ENCODE data around the gene NUP50.
A peak's percentile ranks its signal among the peaks of the same experiment; 100 is the strongest.

The NUP50 gene

DNA sequence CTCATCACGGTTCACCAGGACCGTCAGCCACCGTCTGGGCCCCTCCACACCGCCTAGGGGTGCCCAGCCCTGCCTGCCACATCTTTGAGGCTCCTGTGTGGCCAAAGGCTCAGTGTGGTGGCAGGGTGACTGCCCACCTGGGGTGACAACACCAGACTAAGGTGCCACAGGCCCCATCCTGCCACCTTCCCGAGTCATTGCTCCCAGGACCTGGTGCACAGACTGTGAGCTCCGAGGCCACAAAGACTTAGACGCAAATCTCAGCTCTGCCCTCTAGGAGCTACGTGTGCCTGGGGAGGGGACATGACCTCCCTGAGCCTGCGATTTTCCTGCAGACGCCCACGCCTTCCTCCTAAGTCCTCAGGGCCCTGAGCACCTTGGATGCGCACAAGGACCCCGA, 40.5 kb downstream of the NUP50 start:
- H2BK12ac ChIP-seq (ENCODE audit: low read length) = no peak overlapping the region
- H3K4me3 ChIP-seq (ENCODE audit: low read length in 2 of 2) = no peak overlapping the region
- peak overlapping the region; percentile 17 for H3K18ac ChIP-seq (ENCODE audit: low read length)
- no peak overlapping the region for H2BK15ac ChIP-seq (ENCODE audit: low read length)
- no peak overlapping the region for H3K4me2 ChIP-seq (ENCODE audit: insufficient read depth, low read length, poor library complexity, severe bottlenecking)
- H3K27ac ChIP-seq (replicated peaks; ENCODE audit: low read length) = no peak overlapping the region
- H3K36me3 ChIP-seq (replicated peaks in 1 of 2; ENCODE audit: control insufficient read depth in 2 of 2, insufficient read depth in 2 of 2, low read length in 2 of 2) = peaks cover 12 to 19% of the 10 kb centered on the region in 2 donors
- no peak overlapping the region for H4K8ac ChIP-seq (ENCODE audit: low read depth, low read length)
- no peak overlapping the region for H2AFZ ChIP-seq (ENCODE audit: low read length)
- peaks cover 1% of the 10 kb centered on the region for H3K79me1 ChIP-seq (ENCODE audit: low read depth, low read length)
- H3K23ac ChIP-seq (ENCODE audit: low read depth, low read length, poor library complexity) = peak overlapping the region; percentile 65
- no peak for DNase-seq (ENCODE audit: low spot score)
- peak overlapping the region; percentile 77 for H3K9ac ChIP-seq (ENCODE audit: low read depth, low read length, poor library complexity)
- WGBS, 2 donors (ENCODE audit: extremely low coverage in 2 of 2, insufficient read length in 2 of 2, insufficient replicate concordance in 1 of 2) = no CpG with 5 or more reads among the region's 13 CpGs
- H3K4me1 ChIP-seq (ENCODE audit: control insufficient read depth in 2 of 2, insufficient read depth in 1 of 2, low read depth in 1 of 2, low read length in 2 of 2) = peaks cover under 1 to 14% of the 10 kb centered on the region in 2 donors
- no peak overlapping the region for H2AK5ac ChIP-seq (ENCODE audit: low read depth, low read length)
- no peak overlapping the region for H3K14ac ChIP-seq (ENCODE audit: low read length)
- no peaks in the 10 kb centered on the region for H3K9me3 ChIP-seq (replicated peaks in 1 of 2; ENCODE audit: control insufficient read depth in 2 of 2, insufficient read depth in 1 of 2, low read depth in 1 of 2, low read length in 2 of 2)
- H3K27me3 ChIP-seq (ENCODE audit: control insufficient read depth in 3 of 3, insufficient read depth in 3 of 3, low read depth in 1 of 3, low read length in 3 of 3) = no peaks in the 10 kb centered on the region
- H2BK120ac ChIP-seq (ENCODE audit: low read depth, low read length) = no peak overlapping the region
- no peak overlapping the region for H3K4ac ChIP-seq (ENCODE audit: low read length)
- H2BK5ac ChIP-seq (ENCODE audit: low read length) = no peak overlapping the region
- H4K91ac ChIP-seq (ENCODE audit: low read depth, low read length, poor library complexity) = no peak overlapping the region

- no peak overlapping the region for H4K8ac ChIP-seq (ENCODE audit: low read depth, low read length)
- DNase-seq (ENCODE audit: low spot score) = no peak
- no peaks in the 10 kb centered on the region for H3K9me3 ChIP-seq (replicated peaks in 1 of 2; ENCODE audit: control insufficient read depth in 2 of 2, insufficient read depth in 1 of 2, low read depth in 1 of 2, low read length in 2 of 2)
- peak overlapping the region; percentile 75 for H2BK5ac ChIP-seq (ENCODE audit: low read length)
- H4K91ac ChIP-seq (ENCODE audit: low read depth, low read length, poor library complexity) = no peak overlapping the region
- H3K36me3 ChIP-seq (replicated peaks in 1 of 2; ENCODE audit: control insufficient read depth in 2 of 2, insufficient read depth in 2 of 2, low read length in 2 of 2) = peaks cover 14% of the 10 kb centered on the region in 2 donors
- peaks cover 1% of the 10 kb centered on the region for H3K79me1 ChIP-seq (ENCODE audit: low read depth, low read length)
- no peak overlapping the region for H3K4me2 ChIP-seq (ENCODE audit: insufficient read depth, low read length, poor library complexity, severe bottlenecking)
- no peak overlapping the region for H2BK120ac ChIP-seq (ENCODE audit: low read depth, low read length)
- no peak overlapping the region for H3K9ac ChIP-seq (ENCODE audit: low read depth, low read length, poor library complexity)
- H2AFZ ChIP-seq (ENCODE audit: low read length) = no peak overlapping the region
- H3K27ac ChIP-seq (replicated peaks; ENCODE audit: low read length) = no peak overlapping the region
- no CpG with 5 or more reads among the region's 14 CpGs for WGBS, 2 donors (ENCODE audit: extremely low coverage in 2 of 2, insufficient read length in 2 of 2, insufficient replicate concordance in 1 of 2)
- no peaks in the 10 kb centered on the region for H3K27me3 ChIP-seq (ENCODE audit: control insufficient read depth in 3 of 3, insufficient read depth in 3 of 3, low read depth in 1 of 3, low read length in 3 of 3)
- H2BK15ac ChIP-seq (ENCODE audit: low read length) = no peak overlapping the region
- no peak overlapping the region for H3K14ac ChIP-seq (ENCODE audit: low read length)
- no peak overlapping the region for H3K4ac ChIP-seq (ENCODE audit: low read length)
- H2BK12ac ChIP-seq (ENCODE audit: low read length) = no peak overlapping the region
- H2AK5ac ChIP-seq (ENCODE audit: low read depth, low read length) = no peak overlapping the region
- no peak overlapping the region for H3K4me3 ChIP-seq (ENCODE audit: low read length in 2 of 2)
- H3K4me1 ChIP-seq (ENCODE audit: control insufficient read depth in 2 of 2, insufficient read depth in 1 of 2, low read depth in 1 of 2, low read length in 2 of 2) = peaks cover 6 to 19% of the 10 kb centered on the region in 2 donors
- peak overlapping the region; percentile 20 for H3K23ac ChIP-seq (ENCODE audit: low read depth, low read length, poor library complexity)
- no peak overlapping the region for H3K18ac ChIP-seq (ENCODE audit: low read length)
Measured at GRCh38 chr22:45204819-45205218, 41.1 kb downstream of the NUP50 start.

DNA sequence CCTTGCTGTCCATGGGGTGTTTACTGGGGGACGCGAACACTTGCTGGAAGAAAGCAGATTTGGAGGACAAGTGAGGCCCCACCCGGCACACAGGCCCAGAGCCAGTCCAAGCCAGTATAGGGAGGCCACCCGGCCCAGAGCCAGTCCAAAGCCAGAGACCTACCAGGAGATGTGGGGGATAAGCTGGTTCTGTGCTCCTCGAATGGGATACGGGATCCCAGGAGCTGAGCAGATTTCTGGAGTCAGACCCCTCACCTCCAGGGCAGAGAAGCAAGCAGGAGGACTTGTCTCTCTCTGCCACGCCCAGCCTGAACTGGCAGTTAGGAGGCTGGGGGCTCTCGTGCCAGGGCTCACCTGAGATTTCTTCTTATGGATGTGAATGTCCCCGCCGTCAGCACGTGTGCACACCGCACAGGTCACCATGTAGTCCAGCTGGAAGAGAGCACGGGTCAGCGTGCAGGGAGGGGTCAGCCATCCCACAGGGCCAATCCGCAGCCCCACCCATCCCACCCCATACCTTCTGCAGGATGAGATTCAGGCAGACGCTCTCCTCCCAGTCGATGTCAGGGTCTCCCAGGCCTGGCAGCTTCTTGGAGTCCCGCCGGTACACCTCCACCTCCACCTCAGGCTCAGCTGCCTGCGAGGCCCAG, 41.7 kb downstream of the NUP50 start:
- no peak overlapping the region for H2BK120ac ChIP-seq (ENCODE audit: low read depth, low read length)
- no peak overlapping the region for H4K91ac ChIP-seq (ENCODE audit: low read depth, low read length, poor library complexity)
- peak overlapping the region; percentile 75 for H2BK5ac ChIP-seq (ENCODE audit: low read length)
- peak overlapping the region; percentile 20 for H3K23ac ChIP-seq (ENCODE audit: low read depth, low read length, poor library complexity)
- H3K4ac ChIP-seq (ENCODE audit: low read length) = no peak overlapping the region
- no peak overlapping the region for H3K9ac ChIP-seq (ENCODE audit: low read depth, low read length, poor library complexity)
- no peak overlapping the region for H2BK15ac ChIP-seq (ENCODE audit: low read length)
- no peak overlapping the region for H3K18ac ChIP-seq (ENCODE audit: low read length)
- H2AK5ac ChIP-seq (ENCODE audit: low read depth, low read length) = no peak overlapping the region
- H2AFZ ChIP-seq (ENCODE audit: low read length) = no peak overlapping the region
- no peaks in the 10 kb centered on the region for H3K9me3 ChIP-seq (replicated peaks in 1 of 2; ENCODE audit: control insufficient read depth in 2 of 2, insufficient read depth in 1 of 2, low read depth in 1 of 2, low read length in 2 of 2)
- peaks cover 11 to 15% of the 10 kb centered on the region in 2 donors for H3K36me3 ChIP-seq (replicated peaks in 1 of 2; ENCODE audit: control insufficient read depth in 2 of 2, insufficient read depth in 2 of 2, low read length in 2 of 2)
- peaks cover 12 to 21% of the 10 kb centered on the region in 2 donors for H3K4me1 ChIP-seq (ENCODE audit: control insufficient read depth in 2 of 2, insufficient read depth in 1 of 2, low read depth in 1 of 2, low read length in 2 of 2)
- H3K4me2 ChIP-seq (ENCODE audit: insufficient read depth, low read length, poor library complexity, severe bottlenecking) = no peak overlapping the region
- no peaks in the 10 kb centered on the region for H3K27me3 ChIP-seq (ENCODE audit: control insufficient read depth in 3 of 3, insufficient read depth in 3 of 3, low read depth in 1 of 3, low read length in 3 of 3)
- H3K14ac ChIP-seq (ENCODE audit: low read length) = no peak overlapping the region
- no peak overlapping the region for H3K27ac ChIP-seq (replicated peaks; ENCODE audit: low read length)
- DNase-seq (ENCODE audit: low spot score) = no peak
- H3K4me3 ChIP-seq (ENCODE audit: low read length in 2 of 2) = no peak overlapping the region
- no peak overlapping the region for H2BK12ac ChIP-seq (ENCODE audit: low read length)
- no CpG with 5 or more reads among the region's 20 CpGs for WGBS, 2 donors (ENCODE audit: extremely low coverage in 2 of 2, insufficient read length in 2 of 2, insufficient replicate concordance in 1 of 2)
- peaks cover 1% of the 10 kb centered on the region for H3K79me1 ChIP-seq (ENCODE audit: low read depth, low read length)
- no peak overlapping the region for H4K8ac ChIP-seq (ENCODE audit: low read depth, low read length)

- peaks cover 1% of the 10 kb centered on the region for H3K79me1 ChIP-seq (ENCODE audit: low read depth, low read length)
- no peak overlapping the region for H2BK12ac ChIP-seq (ENCODE audit: low read length)
- H3K4me1 ChIP-seq (ENCODE audit: control insufficient read depth in 2 of 2, insufficient read depth in 1 of 2, low read depth in 1 of 2, low read length in 2 of 2) = peaks cover 14 to 15% of the 10 kb centered on the region in 2 donors
- no peak overlapping the region for H3K23ac ChIP-seq (ENCODE audit: low read depth, low read length, poor library complexity)
- H2BK15ac ChIP-seq (ENCODE audit: low read length) = no peak overlapping the region
- no peak overlapping the region for H2AFZ ChIP-seq (ENCODE audit: low read length)
- no peak overlapping the region for H3K27ac ChIP-seq (replicated peaks; ENCODE audit: low read length)
- H3K18ac ChIP-seq (ENCODE audit: low read length) = no peak overlapping the region
- no peak overlapping the region for H4K8ac ChIP-seq (ENCODE audit: low read depth, low read length)
- DNase-seq (ENCODE audit: low spot score) = no peak
- peaks cover 7 to 12% of the 10 kb centered on the region in 2 donors for H3K36me3 ChIP-seq (replicated peaks in 1 of 2; ENCODE audit: control insufficient read depth in 2 of 2, insufficient read depth in 2 of 2, low read length in 2 of 2)
- no peak overlapping the region for H3K9ac ChIP-seq (ENCODE audit: low read depth, low read length, poor library complexity)
- H2BK5ac ChIP-seq (ENCODE audit: low read length) = no peak overlapping the region
- H3K4ac ChIP-seq (ENCODE audit: low read length) = no peak overlapping the region
- no peak overlapping the region for H3K4me2 ChIP-seq (ENCODE audit: insufficient read depth, low read length, poor library complexity, severe bottlenecking)
- H2AK5ac ChIP-seq (ENCODE audit: low read depth, low read length) = no peak overlapping the region
- no peaks in the 10 kb centered on the region for H3K9me3 ChIP-seq (replicated peaks in 1 of 2; ENCODE audit: control insufficient read depth in 2 of 2, insufficient read depth in 1 of 2, low read depth in 1 of 2, low read length in 2 of 2)
- no peak overlapping the region for H3K4me3 ChIP-seq (ENCODE audit: low read length in 2 of 2)
- H4K91ac ChIP-seq (ENCODE audit: low read depth, low read length, poor library complexity) = no peak overlapping the region
- H3K14ac ChIP-seq (ENCODE audit: low read length) = no peak overlapping the region
- no CpG with 5 or more reads among the region's 6 CpGs for WGBS, 2 donors (ENCODE audit: extremely low coverage in 2 of 2, insufficient read length in 2 of 2, insufficient replicate concordance in 1 of 2)
- no peak overlapping the region for H2BK120ac ChIP-seq (ENCODE audit: low read depth, low read length)
- H3K27me3 ChIP-seq (ENCODE audit: control insufficient read depth in 3 of 3, insufficient read depth in 3 of 3, low read depth in 1 of 3, low read length in 3 of 3) = no peaks in the 10 kb centered on the region
Measured at GRCh38 chr22:45206233-45206632, 42.5 kb downstream of the NUP50 start.

Measured in neuronal stem cell (in vitro differentiated cells).